ENCODE results near the gene DSC1.

DSC1 gene

GRCh38 chr18:31091350-31091749 lies 71.3 kb downstream of the DSC1 start:
- Histone ChIP-seq H2AFZ (ENCODE audit: low read depth, low read length, severe bottlenecking) (no peak overlapping the region), H4K20me1 (ENCODE audit: low read depth, low read length) (no peaks in the 10 kb centered on the region), H3K4me3 (ENCODE audit: insufficient read depth, low read length, poor library complexity, severe bottlenecking) (no peak overlapping the region), H3K27me3 (ENCODE audit: low read length) (no peaks in the 10 kb centered on the region), H3K9me2 (replicated peaks; ENCODE audit: insufficient read depth, low read length) (no peaks in the 10 kb centered on the region), H3F3A (ENCODE audit: insufficient read depth) (no peaks in the 10 kb centered on the region), H3K79me2 (ENCODE audit: insufficient read depth, low read length) (no peaks in the 10 kb centered on the region), H3K36me3 (ENCODE audit: low read length) (no peaks in the 10 kb centered on the region), H3K4me2 (ENCODE audit: low read depth, low read length, poor library complexity, severe bottlenecking) (no peak overlapping the region), H3K9me3 (ENCODE audit: insufficient read depth, low read length) (no peaks in the 10 kb centered on the region), H3K27ac (ENCODE audit: low read depth, low read length) (no peak overlapping the region), H3K9ac (ENCODE audit: low read length) (no peak overlapping the region)
- no peak for TF ChIP-seq EZH2phosphoT487 (conservative IDR thresholded peaks at IDR 0.05; ENCODE audit: low read length)
- TF ChIP-seq CTCF (IDR thresholded peaks at IDR 0.05; ENCODE audit: insufficient read depth, low read length, poor library complexity, severe bottlenecking) = no peak

- no peaks in the 10 kb centered on the region for H3F3A ChIP-seq (ENCODE audit: insufficient read depth)
- no peak overlapping the region for H2AFZ ChIP-seq (ENCODE audit: low read depth, low read length, severe bottlenecking)
- no peaks in the 10 kb centered on the region for H4K20me1 ChIP-seq (ENCODE audit: low read depth, low read length)
- no peak overlapping the region for H3K9ac ChIP-seq (ENCODE audit: low read length)
- no peak for TF ChIP-seq EZH2phosphoT487 (conservative IDR thresholded peaks at IDR 0.05; ENCODE audit: low read length)
- no peak overlapping the region for H3K27ac ChIP-seq (ENCODE audit: low read depth, low read length)
- H3K79me2 ChIP-seq (ENCODE audit: insufficient read depth, low read length) = no peaks in the 10 kb centered on the region
- no peak overlapping the region for H3K4me3 ChIP-seq (ENCODE audit: insufficient read depth, low read length, poor library complexity, severe bottlenecking)
- H3K9me3 ChIP-seq (ENCODE audit: insufficient read depth, low read length) = no peaks in the 10 kb centered on the region
- H3K4me2 ChIP-seq (ENCODE audit: low read depth, low read length, poor library complexity, severe bottlenecking) = no peak overlapping the region
- no peaks in the 10 kb centered on the region for H3K27me3 ChIP-seq (ENCODE audit: low read length)
- no peaks in the 10 kb centered on the region for H3K9me2 ChIP-seq (replicated peaks; ENCODE audit: insufficient read depth, low read length)
- H3K36me3 ChIP-seq (ENCODE audit: low read length) = no peaks in the 10 kb centered on the region
These were observed 74.1 kb downstream of the DSC1 start for GRCh38 chr18:31088532-31088931.

GRCh38 chr18:31079973-31080372 lies 82.7 kb downstream of the DSC1 start:
- TF ChIP-seq EZH2phosphoT487 (conservative IDR thresholded peaks at IDR 0.05; ENCODE audit: low read length) (no peak), CTCF (IDR thresholded peaks at IDR 0.05; ENCODE audit: insufficient read depth, low read length, poor library complexity, severe bottlenecking) (no peak)
- no peaks in the 10 kb centered on the region for H3K9me3 ChIP-seq (ENCODE audit: insufficient read depth, low read length)

More at GRCh38 chr18:31079973-31080372, 82.7 kb downstream of the DSC1 start:
- H3F3A ChIP-seq (ENCODE audit: insufficient read depth) = no peaks in the 10 kb centered on the region
- no peaks in the 10 kb centered on the region for H4K20me1 ChIP-seq (ENCODE audit: low read depth, low read length)
- no peaks in the 10 kb centered on the region for H3K79me2 ChIP-seq (ENCODE audit: insufficient read depth, low read length)
- no peak overlapping the region for H2AFZ ChIP-seq (ENCODE audit: low read depth, low read length, severe bottlenecking)
- no peaks in the 10 kb centered on the region for H3K9me2 ChIP-seq (replicated peaks; ENCODE audit: insufficient read depth, low read length)
- no peak overlapping the region for H3K4me2 ChIP-seq (ENCODE audit: low read depth, low read length, poor library complexity, severe bottlenecking)
- H3K9ac ChIP-seq (ENCODE audit: low read length) = no peak overlapping the region
- no peaks in the 10 kb centered on the region for H3K36me3 ChIP-seq (ENCODE audit: low read length)
- no peak overlapping the region for H3K27ac ChIP-seq (ENCODE audit: low read depth, low read length)
- H3K27me3 ChIP-seq (ENCODE audit: low read length) = no peaks in the 10 kb centered on the region
- no peak overlapping the region for H3K4me3 ChIP-seq (ENCODE audit: insufficient read depth, low read length, poor library complexity, severe bottlenecking)

Measured in SU-DHL-6 (cell line).